ENCODE results near the gene ATP13A3.
A peak's percentile ranks its signal among the peaks of the same experiment; 100 is the strongest.

The ATP13A3 gene

GRCh38 chr3:194368918-194369317 lies 117.9 kb downstream of the ATP13A3 start:
- TF ChIP-seq RARB (CRISPR knock-in tag; IDR thresholded peaks at IDR 0.05) (no peak), ZFP30 (CRISPR knock-in tag; IDR thresholded peaks at IDR 0.05) (no peak), ESRRG (CRISPR knock-in tag; IDR thresholded peaks at IDR 0.05) (no peak), BACH2 (CRISPR knock-in tag; IDR thresholded peaks at IDR 0.05; ENCODE audit: borderline replicate concordance) (no peak), PPARA (CRISPR knock-in tag; IDR thresholded peaks at IDR 0.05; ENCODE audit: borderline replicate concordance) (no peak), SNAI2 (CRISPR knock-in tag; IDR thresholded peaks at IDR 0.05) (no peak)
- TF ChIP-seq, protein P1, sequence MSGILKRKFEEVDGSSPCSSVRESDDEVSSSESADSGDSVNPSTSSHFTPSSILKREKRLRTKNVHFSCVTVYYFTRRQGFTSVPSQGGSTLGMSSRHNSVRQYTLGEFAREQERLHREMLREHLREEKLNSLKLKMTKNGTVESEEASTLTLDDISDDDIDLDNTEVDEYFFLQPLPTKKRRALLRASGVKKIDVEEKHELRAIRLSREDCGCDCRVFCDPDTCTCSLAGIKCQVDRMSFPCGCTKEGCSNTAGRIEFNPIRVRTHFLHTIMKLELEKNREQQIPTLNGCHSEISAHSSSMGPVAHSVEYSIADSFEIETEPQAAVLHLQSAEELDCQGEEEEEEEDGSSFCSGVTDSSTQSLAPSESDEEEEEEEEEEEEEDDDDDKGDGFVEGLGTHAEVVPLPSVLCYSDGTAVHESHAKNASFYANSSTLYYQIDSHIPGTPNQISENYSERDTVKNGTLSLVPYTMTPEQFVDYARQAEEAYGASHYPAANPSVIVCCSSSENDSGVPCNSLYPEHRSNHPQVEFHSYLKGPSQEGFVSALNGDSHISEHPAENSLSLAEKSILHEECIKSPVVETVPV (CRISPR knock-in tag; IDR thresholded peaks at IDR 0.05): no peak

GRCh38 chr3:194367992-194368841 lies 118.6 kb downstream of the ATP13A3 start:
- peak; percentile 10 for ATAC-seq
- peak; percentile 55; the same call in 1 of the 2 replicates for TF ChIP-seq TCF4 (CRISPR knock-in tag; IDR thresholded peaks at IDR 0.05; ENCODE audit: borderline replicate concordance)
- TF ChIP-seq CSDC2 (CRISPR knock-in tag; IDR thresholded peaks at IDR 0.05): no peak

More at GRCh38 chr3:194368918-194369317, 117.9 kb downstream of the ATP13A3 start:
- ATAC-seq: peak; percentile 1; the same call in 1 of the 3 replicates

DNA sequence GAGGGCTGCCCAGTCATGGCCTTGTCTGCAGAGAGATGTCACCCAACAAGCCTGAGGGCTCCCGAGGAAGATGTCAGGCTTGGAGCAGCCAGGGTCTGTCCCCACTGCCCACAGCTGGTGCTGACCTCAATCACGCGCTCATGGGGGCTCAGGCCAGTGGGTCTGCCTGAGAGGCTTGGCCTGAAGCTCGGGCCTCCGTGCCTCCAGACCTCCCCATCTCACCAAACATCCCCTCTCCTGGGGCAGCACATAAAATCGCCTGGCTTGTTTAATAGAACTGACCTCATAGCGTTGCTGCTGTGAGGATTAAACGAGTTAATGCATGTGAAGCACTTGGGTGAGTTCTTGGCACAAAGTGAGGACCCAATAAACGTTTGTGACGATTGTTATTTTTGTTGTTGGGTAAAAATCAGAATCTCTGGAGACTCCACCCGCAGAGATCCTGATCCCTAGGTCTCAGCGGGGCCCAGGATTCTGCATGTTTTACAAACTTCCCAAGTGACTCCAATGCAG lies 120.8 kb downstream of the ATP13A3 start:
- no peak for ATAC-seq
- TF ChIP-seq CSDC2 (CRISPR knock-in tag; IDR thresholded peaks at IDR 0.05) (no peak), ARNTL (CRISPR knock-in tag; IDR thresholded peaks at IDR 0.05; ENCODE audit: borderline replicate concordance, low read depth) (no peak), CREB5 (CRISPR knock-in tag; IDR thresholded peaks at IDR 0.05; ENCODE audit: low read depth) (no peak), ESRRG (CRISPR knock-in tag; IDR thresholded peaks at IDR 0.05) (no peak), SNAI2 (CRISPR knock-in tag; IDR thresholded peaks at IDR 0.05) (no peak), PPARA (CRISPR knock-in tag; IDR thresholded peaks at IDR 0.05; ENCODE audit: borderline replicate concordance) (no peak), RARB (CRISPR knock-in tag; IDR thresholded peaks at IDR 0.05) (no peak), OSR1 (CRISPR knock-in tag; IDR thresholded peaks at IDR 0.05) (no peak), ZC3H10 (CRISPR knock-in tag; IDR thresholded peaks at IDR 0.05) (no peak)
- TF ChIP-seq, protein P1 (CRISPR knock-in tag; IDR thresholded peaks at IDR 0.05): no peak

GRCh38 chr3:194365526-194365925 lies 121.3 kb downstream of the ATP13A3 start:
- TF ChIP-seq, protein P1 (CRISPR knock-in tag; IDR thresholded peaks at IDR 0.05): no peak
- TF ChIP-seq OSR1 (CRISPR knock-in tag; IDR thresholded peaks at IDR 0.05) (no peak), ISL1 (CRISPR knock-in tag; IDR thresholded peaks at IDR 0.05) (no peak), GLIS3 (CRISPR knock-in tag; IDR thresholded peaks at IDR 0.05) (no peak), TSHZ2 (CRISPR knock-in tag; IDR thresholded peaks at IDR 0.05) (no peak), ESRRG (CRISPR knock-in tag; IDR thresholded peaks at IDR 0.05) (no peak), TCF4 (CRISPR knock-in tag; IDR thresholded peaks at IDR 0.05; ENCODE audit: borderline replicate concordance) (no peak), ZC3H10 (CRISPR knock-in tag; IDR thresholded peaks at IDR 0.05) (no peak), ARNTL (CRISPR knock-in tag; IDR thresholded peaks at IDR 0.05; ENCODE audit: borderline replicate concordance, low read depth) (no peak), SNAI2 (CRISPR knock-in tag; IDR thresholded peaks at IDR 0.05) (no peak), ZNF565 (CRISPR knock-in tag; conservative IDR thresholded peaks at IDR 0.05; ENCODE audit: low read depth) (no peak), ZNF70 (CRISPR knock-in tag; IDR thresholded peaks at IDR 0.05) (no peak), TOX (CRISPR knock-in tag; IDR thresholded peaks at IDR 0.05; ENCODE audit: borderline replicate concordance) (no peak), POU6F1 (CRISPR knock-in tag; IDR thresholded peaks at IDR 0.05; ENCODE audit: borderline replicate concordance, low read depth) (no peak), PPARA (CRISPR knock-in tag; IDR thresholded peaks at IDR 0.05; ENCODE audit: borderline replicate concordance) (no peak), CREB5 (CRISPR knock-in tag; IDR thresholded peaks at IDR 0.05; ENCODE audit: low read depth) (no peak), ZFP3 (CRISPR knock-in tag; IDR thresholded peaks at IDR 0.05) (no peak), BACH2 (CRISPR knock-in tag; IDR thresholded peaks at IDR 0.05; ENCODE audit: borderline replicate concordance) (no peak)
- no peak for ATAC-seq
